HK-2 (cell line): ENCODE measurements around the gene IFNAR1.
"Not testable (repeated sequence)": the region's sequence is repeated elsewhere in the genome, so short reads cannot be mapped to it uniquely, and the experiment has no call there.

Experiments used
- DNase-seq: peaks from one replicate; pipeline ENCODE4 v3.0.0-alpha.2; 2018; ENCODE audit not compliant: unreplicated experiment

IFNAR1 gene

DNA sequence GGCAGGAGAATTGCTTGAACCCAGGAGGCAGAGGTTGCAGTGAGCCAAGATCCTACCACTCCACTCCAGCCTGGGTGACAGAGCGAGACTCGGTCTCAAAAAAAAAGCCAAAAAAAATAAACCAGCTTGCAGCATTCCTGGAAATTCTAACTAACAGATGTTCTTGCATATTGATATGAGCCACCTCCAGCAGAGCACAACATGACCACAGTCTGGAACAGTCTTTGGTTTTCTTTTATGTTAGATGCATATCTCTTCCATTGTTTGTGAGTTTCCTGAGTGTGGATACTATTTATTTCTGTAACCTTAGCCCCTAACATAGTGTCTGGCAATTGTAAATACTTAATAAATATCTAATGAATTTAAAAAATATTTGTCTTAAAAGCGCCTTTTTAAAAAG lies 23.9 kb downstream of the IFNAR1 start:
- DNase-seq: no peak

DNA sequence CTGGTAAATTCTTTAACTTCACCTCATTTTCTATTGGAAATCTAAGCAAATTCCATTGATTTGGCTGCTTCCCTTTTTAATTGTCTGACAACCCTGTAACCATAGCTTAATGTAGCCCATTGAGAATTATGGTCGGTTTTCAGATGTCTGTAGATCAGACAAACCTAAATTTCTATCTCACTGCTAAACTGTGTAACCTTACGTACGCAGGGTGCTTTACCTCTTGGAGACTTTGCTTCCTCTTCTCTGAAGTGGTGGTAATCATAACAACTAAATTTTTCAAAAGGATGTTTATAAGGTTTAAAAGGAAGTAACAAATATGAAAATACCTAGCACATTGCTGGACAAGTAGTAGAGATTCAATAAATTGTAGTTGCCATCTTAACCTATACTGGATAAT lies 25.9 kb downstream of the IFNAR1 start:
- no peak for DNase-seq

DNA sequence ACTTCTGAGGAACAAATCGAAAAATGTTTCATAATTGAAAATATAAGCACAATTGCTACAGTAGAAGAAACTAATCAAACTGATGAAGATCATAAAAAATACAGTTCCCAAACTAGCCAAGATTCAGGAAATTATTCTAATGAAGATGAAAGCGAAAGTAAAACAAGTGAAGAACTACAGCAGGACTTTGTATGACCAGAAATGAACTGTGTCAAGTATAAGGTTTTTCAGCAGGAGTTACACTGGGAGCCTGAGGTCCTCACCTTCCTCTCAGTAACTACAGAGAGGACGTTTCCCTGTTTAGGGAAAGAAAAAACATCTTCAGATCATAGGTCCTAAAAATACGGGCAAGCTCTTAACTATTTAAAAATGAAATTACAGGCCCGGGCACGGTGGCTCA lies 30.6 kb downstream of the IFNAR1 start:
- DNase-seq: no peak

DNA sequence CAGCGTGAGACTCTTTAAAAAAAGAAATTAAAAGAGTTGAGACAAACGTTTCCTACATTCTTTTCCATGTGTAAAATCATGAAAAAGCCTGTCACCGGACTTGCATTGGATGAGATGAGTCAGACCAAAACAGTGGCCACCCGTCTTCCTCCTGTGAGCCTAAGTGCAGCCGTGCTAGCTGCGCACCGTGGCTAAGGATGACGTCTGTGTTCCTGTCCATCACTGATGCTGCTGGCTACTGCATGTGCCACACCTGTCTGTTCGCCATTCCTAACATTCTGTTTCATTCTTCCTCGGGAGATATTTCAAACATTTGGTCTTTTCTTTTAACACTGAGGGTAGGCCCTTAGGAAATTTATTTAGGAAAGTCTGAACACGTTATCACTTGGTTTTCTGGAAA lies 31.2 kb downstream of the IFNAR1 start:
- no peak for DNase-seq

DNA sequence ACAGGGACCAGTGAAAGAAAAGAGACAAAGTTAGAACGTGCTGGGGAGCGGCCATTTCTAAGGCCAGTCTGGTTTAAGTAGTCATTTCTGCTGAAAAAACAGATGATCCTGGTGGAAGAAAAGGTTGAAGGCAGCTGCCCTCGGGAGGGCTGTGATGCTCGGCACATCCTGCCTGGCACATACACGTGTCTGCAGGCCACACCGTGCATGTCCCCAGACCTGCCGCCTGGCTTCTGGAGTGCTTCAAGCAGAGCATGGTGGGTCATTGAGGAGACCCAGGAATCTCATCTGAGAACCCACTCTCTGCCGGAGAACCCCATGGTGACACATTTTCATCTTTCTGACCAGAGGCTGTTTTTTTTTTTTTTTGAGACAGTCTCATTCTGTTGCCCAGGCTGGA lies 32.4 kb downstream of the IFNAR1 start:
- DNase-seq: no peak

DNA sequence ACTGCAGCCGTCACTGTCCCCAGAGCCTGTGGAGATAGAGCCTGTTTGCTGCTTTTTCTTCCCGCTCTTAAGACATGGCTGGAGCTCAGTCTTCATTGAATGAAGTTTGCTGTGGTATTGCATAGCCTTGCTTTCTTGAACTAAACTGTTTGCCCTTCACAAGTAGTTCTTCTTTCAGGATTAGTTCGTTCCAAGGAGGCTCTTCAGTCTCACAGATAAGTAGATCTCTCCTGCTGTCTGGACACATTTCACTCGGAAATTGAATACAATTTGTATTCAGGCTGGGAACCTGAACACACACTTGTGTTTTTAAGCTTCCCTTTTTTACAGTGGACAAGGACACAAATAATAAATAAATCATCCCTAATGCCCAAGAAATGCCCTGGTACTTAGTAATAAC lies 34.7 kb downstream of the IFNAR1 start:
- no peak for DNase-seq

DNA sequence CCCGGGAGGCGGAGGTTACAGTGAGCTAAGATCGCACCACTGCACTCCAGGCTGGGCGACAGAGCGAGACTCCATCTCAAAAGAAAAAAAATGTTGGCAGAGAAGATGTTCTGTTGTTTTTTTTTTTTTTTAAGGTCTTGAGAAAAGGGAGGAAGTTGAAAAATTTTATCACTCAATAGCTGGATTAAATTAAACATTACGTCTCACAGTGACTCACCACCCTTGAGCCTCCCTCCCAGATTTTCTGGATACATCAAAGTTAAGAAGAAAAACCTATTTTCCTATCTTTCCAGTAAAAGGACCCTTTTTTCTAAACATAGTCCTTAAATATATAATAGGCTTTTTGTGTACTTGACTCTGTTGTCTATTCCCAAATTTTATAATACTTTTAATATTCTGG lies 35.5 kb downstream of the IFNAR1 start:
- no peak for DNase-seq

DNA sequence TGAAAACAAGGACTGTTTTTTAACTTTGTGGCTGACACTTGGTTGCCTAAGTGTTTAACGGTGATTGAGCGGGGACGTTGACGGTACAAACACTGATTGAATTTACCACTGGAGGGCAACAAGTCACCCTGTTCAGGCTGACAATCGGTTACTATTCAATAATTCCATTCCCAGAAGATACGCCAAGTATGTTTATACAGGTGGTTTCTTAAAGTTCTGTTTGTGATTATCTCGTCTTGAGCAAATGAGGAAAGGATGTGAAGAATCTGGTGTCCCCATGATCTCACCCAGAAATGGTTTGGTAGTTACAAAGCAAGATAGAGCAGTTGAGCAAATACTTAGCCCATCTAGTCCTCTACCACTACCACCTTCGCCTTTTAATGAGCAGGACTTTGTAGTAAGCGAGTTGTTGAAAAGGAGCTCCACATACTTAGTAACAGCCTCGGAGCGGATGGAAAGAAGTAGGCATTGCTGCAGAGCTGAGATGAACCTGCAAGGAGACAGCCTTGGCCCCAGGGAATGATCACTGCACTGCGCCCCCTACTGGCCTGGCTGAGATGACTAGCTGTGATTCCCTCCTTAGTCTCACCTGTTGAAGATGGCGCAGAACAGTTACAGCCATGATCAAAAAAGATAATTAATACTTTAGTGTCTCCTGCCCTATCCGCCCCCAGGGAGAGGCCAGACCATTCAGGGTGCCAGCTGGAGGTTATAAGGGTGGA lies 36.3 kb downstream of the IFNAR1 start:
- DNase-seq: peak; percentile 67

DNA sequence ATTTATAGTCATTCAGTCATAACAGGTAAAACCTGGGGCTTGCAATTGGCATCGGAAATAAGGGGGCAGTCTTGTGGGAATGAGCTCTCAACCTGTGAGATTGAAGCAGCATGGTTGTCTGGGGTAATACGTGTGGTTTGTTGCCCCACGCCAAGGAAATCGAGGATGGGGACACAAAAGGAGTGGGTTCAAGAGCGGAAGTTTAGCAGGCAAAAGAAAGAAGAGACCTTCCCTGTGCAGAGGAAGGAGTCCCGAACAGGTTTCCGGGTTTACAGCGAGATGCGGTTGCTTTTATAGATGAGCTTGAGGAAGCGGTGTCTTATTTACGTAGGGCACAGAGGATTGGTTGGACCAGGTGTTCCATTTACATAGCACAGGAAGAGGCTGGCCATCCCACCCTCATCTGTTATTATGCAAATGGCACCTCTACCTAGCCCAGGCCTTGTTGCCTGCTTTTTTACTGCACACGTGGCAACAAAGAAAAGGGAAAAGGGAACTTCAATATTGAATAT lies 37.3 kb downstream of the IFNAR1 start:
- DNase-seq: no peak

DNA sequence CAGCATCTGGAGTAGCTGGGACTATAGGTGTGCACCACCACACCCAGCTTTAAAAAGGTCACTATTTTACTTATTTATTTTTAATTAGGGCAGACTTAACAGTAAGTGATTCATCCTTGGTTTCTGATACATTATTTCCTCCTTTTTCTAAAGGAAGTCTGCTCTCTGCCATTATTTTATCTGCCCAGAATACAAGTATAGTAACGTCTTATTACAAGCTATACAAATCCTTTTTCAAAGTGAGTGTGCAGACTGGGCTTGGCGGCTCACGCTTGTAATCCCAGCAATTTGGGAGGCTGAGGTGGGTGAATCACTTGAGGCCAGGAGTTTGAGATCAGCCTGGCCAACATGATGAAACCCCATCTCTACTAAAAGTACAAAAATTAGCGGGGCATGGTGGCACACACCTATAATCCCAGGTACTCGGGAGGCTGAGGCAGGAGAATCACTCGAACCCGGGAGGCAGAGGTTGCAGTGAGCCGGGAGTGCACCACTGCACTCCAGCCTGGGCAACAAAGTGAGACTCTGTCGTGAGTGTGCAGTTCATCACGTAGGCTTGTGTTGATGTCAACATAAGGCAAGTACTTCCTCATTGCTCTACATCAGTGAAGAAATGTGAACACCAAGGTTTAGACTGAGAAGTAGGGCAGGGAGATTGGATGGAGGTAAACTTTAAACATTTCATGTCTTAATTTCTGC lies 39.3 kb downstream of the IFNAR1 start:
- not testable (repeated sequence) for DNase-seq

DNA sequence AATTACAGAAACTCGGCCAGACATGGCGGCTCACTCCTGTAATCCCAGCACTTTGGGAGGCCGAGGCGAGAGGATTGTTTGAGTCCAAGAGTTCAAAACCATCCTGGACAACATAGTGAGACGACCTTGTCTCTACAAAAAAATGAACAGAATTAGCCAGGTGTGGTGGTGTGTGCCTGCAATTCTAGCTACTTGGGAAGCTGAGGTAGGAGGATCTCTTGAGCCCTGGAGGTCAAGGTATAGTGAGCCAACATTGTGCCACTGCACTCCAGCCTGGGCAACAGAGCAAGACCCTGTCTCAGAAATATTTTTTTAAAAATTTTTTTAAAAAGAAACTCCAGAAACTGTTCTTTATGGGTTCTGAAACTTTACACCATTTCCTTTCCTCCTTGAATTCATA lies 40.1 kb downstream of the IFNAR1 start:
- no peak for DNase-seq

DNA sequence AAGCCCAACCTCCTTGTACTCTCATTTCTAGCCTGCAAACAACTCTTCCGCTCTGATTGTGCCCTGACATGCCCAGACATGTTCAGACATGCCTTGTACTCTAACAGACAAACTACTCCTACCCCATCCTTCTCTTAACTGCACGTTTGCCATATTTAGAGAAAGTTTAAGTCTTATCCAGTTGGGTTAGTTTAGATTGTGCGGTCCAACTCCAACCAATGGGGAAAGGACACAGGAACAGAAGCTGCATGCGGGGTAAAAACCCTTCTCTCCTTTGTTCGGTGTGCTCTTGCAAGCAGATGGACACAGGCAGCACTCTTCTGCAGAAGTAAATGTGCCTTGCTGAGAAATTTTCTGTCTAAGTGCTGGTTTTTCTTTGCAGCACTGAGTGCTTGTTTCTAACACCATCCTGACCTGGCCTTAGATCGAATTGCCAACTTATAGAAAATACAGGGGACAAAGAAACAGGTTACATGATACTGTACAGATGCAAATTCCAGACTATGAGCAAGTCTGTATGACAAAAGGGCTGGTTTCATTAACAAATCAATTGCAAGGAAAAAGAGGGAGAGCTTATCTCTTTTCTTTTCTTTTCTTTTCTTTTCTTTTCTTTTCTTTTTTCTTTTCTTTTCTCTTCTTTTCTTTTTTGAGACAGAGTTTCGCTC lies 42.7 kb downstream of the IFNAR1 start:
- no peak for DNase-seq

DNA sequence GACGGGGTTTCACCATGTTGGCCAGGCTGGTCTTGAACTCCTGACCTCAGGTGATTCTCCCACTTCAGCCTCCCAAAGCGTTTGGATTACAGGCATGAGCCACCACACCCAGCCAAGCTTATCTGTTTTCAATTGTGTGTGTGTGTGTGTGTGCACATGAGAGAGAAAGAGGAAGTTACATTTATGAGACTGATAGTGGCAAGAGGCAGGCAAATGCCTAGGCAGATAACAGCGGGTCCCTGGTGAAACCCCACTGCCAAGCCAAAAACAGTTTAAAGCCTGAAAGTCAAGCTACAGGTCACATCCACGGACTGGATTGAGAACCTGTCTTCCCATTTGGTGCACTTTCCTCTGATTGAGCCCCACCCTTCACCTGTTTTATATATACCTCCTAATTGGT lies 43.4 kb downstream of the IFNAR1 start:
- DNase-seq: no peak

DNA sequence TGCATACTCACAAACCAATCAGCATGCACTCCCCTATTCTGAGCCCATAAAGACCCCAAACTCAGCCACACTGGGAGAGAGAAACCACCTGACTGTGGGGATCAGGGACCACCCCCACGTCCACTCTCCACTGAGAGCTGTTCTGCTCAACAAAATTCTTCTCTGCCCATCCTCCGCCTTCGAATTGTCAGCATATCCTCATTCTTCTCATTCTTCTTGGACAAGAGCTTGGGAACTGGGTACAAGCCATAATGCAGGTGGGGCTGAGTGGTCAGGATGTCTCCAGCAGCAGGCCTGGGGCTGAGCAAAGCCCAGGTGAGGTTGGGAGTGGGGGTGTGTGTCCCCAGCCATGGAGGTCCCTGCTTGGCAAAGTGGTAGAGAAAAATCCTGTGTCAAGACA lies 43.8 kb downstream of the IFNAR1 start:
- no peak for DNase-seq

DNA sequence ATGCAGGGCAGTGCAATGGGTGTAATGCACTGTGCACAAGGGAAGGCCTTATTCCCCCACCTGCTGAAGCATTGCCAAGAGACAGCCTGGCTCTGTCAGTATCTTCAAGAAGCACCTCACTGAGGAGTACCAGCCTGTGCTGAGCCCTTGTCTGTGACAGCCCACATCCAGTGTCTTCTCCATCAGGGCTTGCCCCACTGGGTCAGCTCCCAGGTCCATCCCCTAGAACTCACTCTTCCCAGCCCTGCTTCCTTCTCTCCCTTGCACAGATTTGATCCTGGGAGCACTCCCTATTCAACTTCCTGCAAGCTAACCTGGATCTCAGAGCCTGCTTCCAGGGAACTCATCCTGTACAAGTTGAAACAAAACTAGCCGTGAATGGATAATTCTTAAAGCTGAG lies 44.8 kb downstream of the IFNAR1 start:
- no peak for DNase-seq

DNA sequence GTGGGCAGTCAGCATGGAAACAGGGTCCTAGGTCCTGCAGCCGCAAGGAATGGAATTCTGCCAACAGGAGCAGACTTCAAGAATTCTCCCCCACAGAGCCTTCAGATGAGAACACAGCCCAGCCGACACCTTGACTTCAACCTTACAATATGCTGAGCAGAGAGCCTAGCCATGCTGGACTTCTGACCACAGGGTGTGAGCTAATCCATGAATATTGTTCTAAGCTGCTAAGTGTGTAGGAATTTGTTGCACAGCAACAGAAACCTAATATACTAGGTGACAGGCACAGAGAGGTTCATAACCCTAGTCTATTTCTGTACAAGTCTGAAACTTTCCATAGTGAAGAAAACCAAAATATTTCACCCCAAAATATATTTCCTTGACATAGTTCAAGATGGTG lies 45.5 kb downstream of the IFNAR1 start:
- no peak for DNase-seq

DNA sequence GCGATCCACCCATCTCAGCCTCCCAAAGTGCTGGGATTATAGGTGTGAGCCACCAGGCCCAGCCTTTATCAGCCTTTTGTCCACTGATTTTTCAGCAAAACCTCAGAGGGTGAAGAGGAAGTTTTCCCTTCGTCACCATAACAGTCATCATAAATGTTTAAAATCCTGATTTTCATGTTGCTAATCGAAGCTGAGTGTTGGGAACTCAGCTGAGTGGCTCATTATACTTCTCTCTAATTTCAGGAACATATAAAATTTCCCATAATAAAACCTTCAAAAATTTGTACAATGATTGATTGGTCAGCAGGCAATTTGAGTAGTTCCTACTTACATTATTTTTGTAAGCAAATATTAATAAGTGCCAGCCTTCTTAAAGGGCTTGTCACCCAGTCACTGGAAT lies 46.6 kb downstream of the IFNAR1 start:
- no peak for DNase-seq

DNA sequence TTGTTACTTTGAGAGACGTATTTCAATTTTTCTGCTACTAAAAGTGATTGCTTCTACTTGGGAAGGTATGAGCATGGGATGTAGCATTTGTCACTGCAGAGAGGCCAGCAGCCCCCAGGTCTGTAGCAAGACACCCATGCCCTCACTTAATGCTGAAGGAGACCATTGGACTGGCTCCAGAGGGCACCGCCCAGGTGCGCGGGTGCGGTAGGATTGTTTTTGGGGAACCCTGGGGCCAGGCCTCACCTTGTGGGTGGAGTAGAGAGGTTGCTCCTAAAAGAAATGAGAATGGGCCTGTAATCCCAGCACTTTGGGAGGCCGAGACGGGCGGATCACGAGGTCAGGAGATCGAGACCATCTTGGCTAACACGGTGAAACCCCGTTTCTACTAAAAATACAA lies 47.8 kb downstream of the IFNAR1 start:
- DNase-seq: no peak

DNA sequence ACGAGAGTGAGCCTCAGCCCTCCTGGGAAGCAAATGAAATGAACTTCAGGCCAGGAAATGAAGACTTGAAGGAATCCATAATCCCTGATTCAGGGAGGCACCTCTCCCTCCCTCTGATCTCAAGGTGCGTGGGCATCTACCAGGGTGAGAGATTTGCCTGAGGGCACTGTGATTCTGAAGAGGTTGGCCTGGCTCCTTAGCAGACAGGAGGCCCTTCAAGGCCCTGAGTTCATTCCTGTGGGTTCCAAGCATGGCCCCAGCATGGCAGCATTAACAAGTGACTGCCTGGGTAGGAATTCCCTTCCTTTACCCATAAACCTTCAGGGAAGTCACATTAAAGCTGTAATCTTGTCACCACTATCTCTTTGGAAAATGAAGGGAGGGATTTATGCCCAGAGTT lies 48.7 kb downstream of the IFNAR1 start:
- no peak for DNase-seq

DNA sequence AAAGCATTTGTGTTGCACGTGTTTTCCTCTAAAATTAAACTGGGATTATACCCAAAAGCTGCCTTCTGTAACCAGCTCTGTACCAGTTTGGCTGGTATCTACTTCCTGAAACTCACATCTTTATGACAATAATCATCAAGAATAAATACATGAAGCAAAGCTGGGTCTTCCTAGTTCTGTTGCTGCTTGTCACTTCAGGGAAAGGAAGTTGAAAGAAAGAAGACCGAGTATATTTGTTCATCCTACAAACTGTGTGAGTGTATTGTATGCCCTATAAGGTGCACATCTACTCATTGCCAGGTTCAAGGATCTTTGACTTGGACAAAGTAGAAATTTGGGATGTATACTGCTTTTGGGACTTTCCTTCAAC lies 49.3 kb downstream of the IFNAR1 start:
- no peak for DNase-seq

DNA sequence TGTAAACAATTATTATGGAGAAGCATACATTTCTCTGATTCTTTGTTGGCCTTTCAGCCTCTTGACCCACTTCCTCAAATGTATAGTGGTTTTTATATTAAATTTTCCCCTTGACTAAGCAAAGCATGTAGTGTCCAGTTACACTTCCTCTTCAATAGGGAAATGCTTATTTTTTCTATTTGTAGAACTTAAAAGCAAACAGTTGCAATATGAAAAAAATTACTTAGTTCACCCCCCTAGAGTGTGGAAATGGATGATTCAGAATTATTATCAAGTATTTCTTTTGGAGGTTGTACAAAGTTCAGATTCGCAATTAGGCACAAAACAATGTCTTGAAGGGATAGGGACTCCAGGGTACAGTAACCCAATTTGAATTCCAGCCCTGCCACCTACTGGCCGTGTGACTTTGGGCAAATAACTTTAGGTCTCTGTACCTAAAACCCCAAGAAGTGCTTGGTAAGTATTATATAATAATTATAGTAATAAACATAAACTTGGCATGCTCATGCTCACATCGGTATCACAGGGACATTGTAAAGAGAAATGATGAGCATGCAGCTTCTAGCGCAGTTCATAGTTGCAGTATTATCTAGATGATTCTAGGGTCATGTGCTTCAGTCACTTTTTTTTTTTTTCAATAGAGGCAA lies 49.8 kb downstream of the IFNAR1 start:
- DNase-seq: no peak

DNA sequence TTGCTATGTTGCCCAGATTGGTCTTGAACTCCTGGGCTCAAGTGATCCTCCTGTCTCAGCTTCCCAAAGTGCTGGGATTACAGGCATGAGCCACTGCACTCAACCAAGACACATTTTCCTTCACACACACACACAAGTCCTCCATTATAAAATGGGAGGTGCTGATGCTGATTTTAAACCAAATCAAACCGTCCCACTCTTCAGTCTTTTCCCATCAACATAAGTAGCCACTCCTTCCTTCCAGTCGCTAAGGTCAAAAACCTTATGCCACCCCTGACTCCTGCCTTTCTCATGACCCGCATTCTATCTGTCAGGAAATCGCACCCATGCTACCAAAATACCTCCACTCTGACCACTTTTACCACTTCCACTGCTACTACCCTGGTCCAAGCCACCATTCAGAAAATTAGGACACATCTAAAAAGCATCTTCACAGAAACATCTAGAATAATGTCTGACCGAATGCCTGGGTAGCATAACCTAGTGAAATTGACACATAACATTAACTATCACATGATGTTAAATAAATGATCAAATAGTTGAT lies 50.4 kb downstream of the IFNAR1 start:
- DNase-seq: no peak
